Subcutaneous adipose tissue (tissue), 4 donors: ENCODE data around the gene DUS1L. TPM values are rescaled to one million over a fixed set of nuclear protein-coding genes. Genes with fewer than 3 reads are reported as not detected.

Experiments
- CTCF ChIP-seq: fragments of 450-650 bp; IDR thresholded peaks from one replicate; pipeline ENCODE4 v1.5.1; 2016; ENCODE audit warnings: low read depth, mild to moderate bottlenecking, control low read depth, antibody characterized with exemption, moderate library complexity
- total RNA-seq, 4 donors: library from RNA; depleted of rRNA; stranded (reverse); fragments of >200 nt; gene quantifications; one replicate each; pipeline ENCODE4 v1.1.0, GENCODE V29; 2016

DUS1L gene
- total RNA-seq, 4 donors from 2014 or later: 45.0 to 147 (median 52.3) TPM

- no peak for TF ChIP-seq CTCF
Measured at GRCh38 chr17:82012261-82012639, 53.4 kb downstream of the DUS1L start.

- TF ChIP-seq CTCF: no peak
Measured at GRCh38 chr17:82011617-82012187, 53.9 kb downstream of the DUS1L start.

- TF ChIP-seq CTCF: no peak
Measured at GRCh38 chr17:82010575-82011525, 54.8 kb downstream of the DUS1L start.

GRCh38 chr17:82009413-82009812 is 56.2 kb downstream of the DUS1L start:
- TF ChIP-seq CTCF: no peak

- TF ChIP-seq CTCF: no peak
Measured at GRCh38 chr17:82008941-82009405, 56.6 kb downstream of the DUS1L start.

- TF ChIP-seq CTCF: no peak
Measured at GRCh38 chr17:82008258-82008940, 57.2 kb downstream of the DUS1L start.

Other genes with a start within 250 kb of the DUS1L start
- gene MCRIP1, start 232.5 kb downstream of the DUS1L start, total RNA-seq: 10 to 100 TPM; 26.6 to 78.7 (median 54.8) TPM
- not detected for gene PPP1R27, start 230.8 kb downstream of the DUS1L start, total RNA-seq
- 100 to 1,000 TPM; 289 to 508 (median 447) TPM for gene P4HB, start 205.3 kb downstream of the DUS1L start, total RNA-seq
- gene ARHGDIA, start 194.5 kb downstream of the DUS1L start, total RNA-seq: 100 to 1,000 TPM; 116 to 235 (median 167) TPM
- 10 to 100 TPM; 25.4 to 38.8 (median 32.4) TPM for gene ALYREF, start 174.2 kb downstream of the DUS1L start, total RNA-seq
- 100 to 1,000 TPM in 3 of 4 donors, 10 to 100 TPM in 1; 88.4 to 132 (median 120) TPM for gene ANAPC11, start 174.1 kb downstream of the DUS1L start, total RNA-seq
- gene NPB, start 163.6 kb downstream of the DUS1L start, total RNA-seq: under 1 TPM in 2 of 4 donors, not detected in 2; 0.17 to 0.22 TPM
- gene PCYT2, start 154.4 kb downstream of the DUS1L start, total RNA-seq: 100 to 1,000 TPM in 1 of 4 donors, 10 to 100 TPM in 3; 23.8 to 130 (median 39.7) TPM
- gene SIRT7, start 147.6 kb downstream of the DUS1L start, total RNA-seq: 10 to 100 TPM in 3 of 4 donors, 1 to 10 TPM in 1; 7.5 to 22.0 (median 15.5) TPM
- 10 to 100 TPM in 3 of 4 donors, 1 to 10 TPM in 1; 9.8 to 20.0 (median 15.0) TPM for gene MAFG, start 138.1 kb downstream of the DUS1L start, total RNA-seq
- gene PYCR1, start 128.5 kb downstream of the DUS1L start, total RNA-seq: 1 to 10 TPM in 2 of 4 donors, under 1 TPM in 2; 0.34 to 3.1 (median 1.5) TPM
- gene MYADML2, start 118.6 kb downstream of the DUS1L start, total RNA-seq: not detected
- gene NOTUM, start 104.6 kb downstream of the DUS1L start, total RNA-seq: not detected
- gene ASPSCR1, start 88.2 kb downstream of the DUS1L start, total RNA-seq: 10 to 100 TPM in 3 of 4 donors, 1 to 10 TPM in 1; 8.2 to 30.1 (median 18.1) TPM
- gene CENPX, start 42.9 kb downstream of the DUS1L start, total RNA-seq: 10 to 100 TPM; 46.0 to 74.0 (median 57.5) TPM
- 10 to 100 TPM in 2 of 4 donors, 1 to 10 TPM in 2; 1.8 to 11.7 (median 7.8) TPM for gene LRRC45, start 42.5 kb downstream of the DUS1L start, total RNA-seq
- 10 to 100 TPM in 3 of 4 donors, 1 to 10 TPM in 1; 5.2 to 28.3 (median 14.6) TPM for gene RAC3, start 34.1 kb downstream of the DUS1L start, total RNA-seq
- 100 to 1,000 TPM; 157 to 383 (median 255) TPM for gene DCXR, start 28.1 kb downstream of the DUS1L start, total RNA-seq
- 10 to 100 TPM; 22.5 to 66.9 (median 49.0) TPM for gene RFNG, start 14.0 kb downstream of the DUS1L start, total RNA-seq
- 100 to 1,000 TPM in 1 of 4 donors, 10 to 100 TPM in 3; 42.7 to 125 (median 71.7) TPM for gene GPS1, start 13.9 kb downstream of the DUS1L start, total RNA-seq
- gene FASN, start 32.4 kb upstream of the DUS1L start, total RNA-seq: 1,000 to 10,000 TPM in 1 of 4 donors, 100 to 1,000 TPM in 3; 148 to 4,879 (median 378) TPM
- 10 to 100 TPM in 3 of 4 donors, 1 to 10 TPM in 1; 8.8 to 31.5 (median 17.1) TPM for gene CCDC57, start 147.0 kb upstream of the DUS1L start, total RNA-seq
- 10 to 100 TPM in 3 of 4 donors, 1 to 10 TPM in 1; 2.8 to 64.8 (median 19.2) TPM for gene SLC16A3, start 163.2 kb upstream of the DUS1L start, total RNA-seq
- 100 to 1,000 TPM in 1 of 4 donors, 10 to 100 TPM in 3; 55.1 to 139 (median 64.5) TPM for gene CSNK1D, start 207.9 kb upstream of the DUS1L start, total RNA-seq